GM19023 (cell line): ENCODE results near the gene FERMT2.
A peak's percentile ranks its signal among the peaks of the same experiment; 100 is the strongest.
"Not testable (repeated sequence)": the region's sequence is repeated elsewhere in the genome, so short reads cannot be mapped to it uniquely, and the experiment has no call there.

Experiments used
- ATAC-seq: cut with Tn5 transposase; IDR thresholded peaks from one replicate; pipeline ENCODE4 v1.9.1; 2021; ENCODE audit warnings: mild to moderate bottlenecking, moderate library complexity; ENCODE audit not compliant: unreplicated experiment

The FERMT2 gene

GRCh38 chr14:52944254-52944653 is 6.6 kb downstream of the FERMT2 start:
- ATAC-seq: no peak

GRCh38 chr14:52939427-52939826 is 11.4 kb downstream of the FERMT2 start:
- no peak for ATAC-seq

- no peak for ATAC-seq
Measured at GRCh38 chr14:52937869-52938268, 13.0 kb downstream of the FERMT2 start.

GRCh38 chr14:52937306-52937705 is 13.5 kb downstream of the FERMT2 start:
- no peak for ATAC-seq

- no peak for ATAC-seq
Measured at GRCh38 chr14:52936437-52936836, 14.4 kb downstream of the FERMT2 start.

- ATAC-seq: no peak
Measured at GRCh38 chr14:52935833-52936232, 15.0 kb downstream of the FERMT2 start.

- no peak for ATAC-seq
Measured at GRCh38 chr14:52934762-52935161, 16.1 kb downstream of the FERMT2 start.

GRCh38 chr14:52929192-52929807 is 21.6 kb downstream of the FERMT2 start:
- no peak for ATAC-seq

GRCh38 chr14:52926953-52927352 is 23.9 kb downstream of the FERMT2 start:
- ATAC-seq: no peak

- no peak for ATAC-seq
Measured at GRCh38 chr14:52923902-52924575, 26.8 kb downstream of the FERMT2 start.

- no peak for ATAC-seq
Measured at GRCh38 chr14:52922656-52923055, 28.2 kb downstream of the FERMT2 start.

- ATAC-seq: no peak
Measured at GRCh38 chr14:52922059-52922458, 28.8 kb downstream of the FERMT2 start.

GRCh38 chr14:52920411-52920810 is 30.4 kb downstream of the FERMT2 start:
- ATAC-seq: not testable (repeated sequence)

GRCh38 chr14:52919971-52920370 is 30.9 kb downstream of the FERMT2 start:
- no peak for ATAC-seq

GRCh38 chr14:52918486-52918885 is 32.4 kb downstream of the FERMT2 start:
- ATAC-seq: peak; percentile 87

- no peak for ATAC-seq
Measured at GRCh38 chr14:52917735-52918134, 33.1 kb downstream of the FERMT2 start.

- no peak for ATAC-seq
Measured at GRCh38 chr14:52914295-52914694, 36.6 kb downstream of the FERMT2 start.

GRCh38 chr14:52913271-52913670 is 37.6 kb downstream of the FERMT2 start:
- ATAC-seq: no peak

GRCh38 chr14:52911904-52912303 is 38.9 kb downstream of the FERMT2 start:
- ATAC-seq: no peak

- ATAC-seq: no peak
Measured at GRCh38 chr14:52910572-52910971, 40.3 kb downstream of the FERMT2 start.

GRCh38 chr14:52907949-52908348 is 42.9 kb downstream of the FERMT2 start:
- no peak for ATAC-seq

GRCh38 chr14:52906141-52906601 is 44.7 kb downstream of the FERMT2 start:
- no peak for ATAC-seq
